Mesenchymal stem cell (in vitro differentiated cells and primary cell): ENCODE data around the gene TMEM205.

Experiments used
- DNase-seq: peaks from one replicate; pipeline ENCODE4 v3.0.0-alpha.2; 2013
- H2AFZ ChIP-seq: one replicate; pipeline ENCODE4 v1.6.1; 2013; ENCODE audit warnings: low read depth, mild to moderate bottlenecking, control low read depth, inconsistent platforms, low read length, moderate library complexity
- H2AK5ac ChIP-seq: 2 replicates; pipeline ENCODE4 v1.6.1; 2013; ENCODE audit warnings: low read length, moderate library complexity, mild to moderate bottlenecking, inconsistent platforms; ENCODE audit not compliant: severe bottlenecking
- H2BK120ac ChIP-seq: one replicate; pipeline ENCODE4 v1.6.1; 2013; ENCODE audit warnings: low read depth, mild to moderate bottlenecking, inconsistent platforms, low read length, moderate library complexity
- H2BK12ac ChIP-seq, 2 experiments: one replicate each; pipeline ENCODE4 v1.6.1; 2013; ENCODE audit warnings: inconsistent platforms in 2 of 2, low read length in 2 of 2, mild to moderate bottlenecking in 2 of 2, moderate library complexity in 2 of 2, control low read depth in 1 of 2
- H2BK15ac ChIP-seq: one replicate; pipeline ENCODE4 v1.6.1; 2013; ENCODE audit warnings: mild to moderate bottlenecking, low read depth, inconsistent platforms; ENCODE audit not compliant: poor library complexity, severe bottlenecking
- H2BK5ac ChIP-seq: 2 replicates; pipeline ENCODE4 v1.6.1; 2013; ENCODE audit warnings: low read depth, mild to moderate bottlenecking, low read length, control low read depth, inconsistent platforms; ENCODE audit not compliant: poor library complexity, severe bottlenecking
- H3K14ac ChIP-seq, 2 experiments: one replicate each; pipeline ENCODE4 v1.6.1; 2013; ENCODE audit warnings: inconsistent platforms in 2 of 2, low read length in 2 of 2, control low read depth in 1 of 2, mild to moderate bottlenecking in 1 of 2, moderate library complexity in 1 of 2
- H3K18ac ChIP-seq, 2 experiments: one replicate each; pipeline ENCODE4 v1.6.1; 2013; ENCODE audit warnings: inconsistent platforms in 2 of 2, low read length in 2 of 2, control low read depth in 1 of 2, low read depth in 1 of 2, mild to moderate bottlenecking in 1 of 2
- H3K23ac ChIP-seq, 2 experiments: one replicate each; pipeline ENCODE4 v1.6.1; 2013; ENCODE audit warnings: inconsistent platforms in 2 of 2, low read length in 2 of 2, mild to moderate bottlenecking in 2 of 2, moderate library complexity in 2 of 2, control low read depth in 1 of 2
- H3K27ac ChIP-seq: 2 replicates; pipeline ENCODE4 v1.5.1; 2013; ENCODE audit warnings: mild to moderate bottlenecking, moderate library complexity, low read length, control low read depth, inconsistent platforms; ENCODE audit not compliant: poor library complexity, severe bottlenecking
- H3K27me3 ChIP-seq, 2 experiments: 2 replicates each; pipeline versions ENCODE4 v1.6.1 to v1.7.0; 2013; ENCODE audit warnings: low read length in 2 of 2, mild to moderate bottlenecking in 2 of 2, moderate library complexity in 2 of 2, control low read depth in 1 of 2, inconsistent platforms in 1 of 2; ENCODE audit not compliant: control insufficient read depth in 1 of 2, insufficient read depth in 1 of 2
- H3K36me3 ChIP-seq, 2 experiments: 2 replicates each; pipeline versions ENCODE4 v1.6.1 to v1.7.0; 2013; ENCODE audit warnings: low read length in 2 of 2, control low read depth in 1 of 2, inconsistent platforms in 1 of 2, low read depth in 1 of 2, mild to moderate bottlenecking in 1 of 2; ENCODE audit not compliant: insufficient read depth in 2 of 2, control insufficient read depth in 1 of 2
- H3K4ac ChIP-seq, 2 experiments: one replicate each; pipeline ENCODE4 v1.6.1; 2013; ENCODE audit warnings: inconsistent platforms in 2 of 2, low read length in 2 of 2, mild to moderate bottlenecking in 2 of 2, moderate library complexity in 2 of 2, control low read depth in 1 of 2, low read depth in 1 of 2
- H3K4me1 ChIP-seq: 2 replicates; pipeline ENCODE4 v1.6.1; 2013; ENCODE audit warnings: low read depth, low read length, control low read depth; ENCODE audit not compliant: control insufficient read depth, insufficient read depth
- H3K4me2 ChIP-seq: 2 replicates; pipeline ENCODE4 v1.6.1; 2013; ENCODE audit warnings: low read length, mild to moderate bottlenecking, inconsistent platforms; ENCODE audit not compliant: poor library complexity, severe bottlenecking
- H3K4me3 ChIP-seq, 2 experiments: 2 replicates each; pipeline versions ENCODE4 v1.5.1 to v1.7.0; 2013; ENCODE audit warnings: low read length in 2 of 2, mild to moderate bottlenecking in 2 of 2, control low read depth in 1 of 2, low read depth in 1 of 2; ENCODE audit not compliant: insufficient read depth in 1 of 2
- H3K79me1 ChIP-seq: replicated peaks from 2 replicates; pipeline ENCODE4 v1.6.1; 2013; ENCODE audit warnings: mild to moderate bottlenecking, control low read depth, low read length, inconsistent platforms; ENCODE audit not compliant: poor library complexity, severe bottlenecking
- H3K9ac ChIP-seq: 2 replicates; pipeline ENCODE4 v1.7.0; 2013; ENCODE audit warnings: mild to moderate bottlenecking, low read length, moderate library complexity
- H3K9me3 ChIP-seq: 2 replicates; pipeline ENCODE4 v1.7.0; 2013; ENCODE audit warnings: mild to moderate bottlenecking, low read length; ENCODE audit not compliant: control insufficient read depth
- H4K8ac ChIP-seq: one replicate; pipeline ENCODE4 v1.6.1; 2013; ENCODE audit warnings: inconsistent platforms, mild to moderate bottlenecking, low read length, moderate library complexity
- H4K91ac ChIP-seq: one replicate; pipeline ENCODE4 v1.6.1; 2013; ENCODE audit warnings: mild to moderate bottlenecking, low read length, inconsistent platforms
- WGBS: methylation state at CpG from one replicate; pipeline ENCODE4 v1.1.7; 2013; ENCODE audit warnings: mixed read lengths; 5-methylcytosine and 5-hydroxymethylcytosine counted together

The TMEM205 gene

GRCh38 chr19:11296264-11296663 lies 49.8 kb downstream of the TMEM205 start:
- Histone ChIP-seq H4K8ac (no peak overlapping the region), H3K9me3 (no peaks in the 10 kb centered on the region), H3K23ac (no peak overlapping the region), H2BK12ac (peak overlapping the region in 1 of 2 experiments; percentile 29), H3K18ac (no peak overlapping the region), H2BK120ac (no peak overlapping the region), H3K79me1 (no peaks in the 10 kb centered on the region), H3K4me3 (no peak overlapping the region), H3K14ac (no peak overlapping the region), H2BK5ac (no peak overlapping the region), H3K4ac (no peak overlapping the region), H3K4me2 (no peak overlapping the region), H3K27me3 (peaks cover 14 to 17% of the 10 kb centered on the region in 2 experiments), H2AK5ac (no peak overlapping the region), H3K27ac (no peak overlapping the region), H2AFZ (no peak overlapping the region), H3K36me3 (no peaks in the 10 kb centered on the region), H3K4me1 (peaks cover 2% of the 10 kb centered on the region), H3K9ac (no peak overlapping the region), H4K91ac (no peak overlapping the region), H2BK15ac (no peak overlapping the region)
- DNase-seq: no peak
- 67% methylated on average over 7 of the region's 7 CpGs for WGBS

DNA sequence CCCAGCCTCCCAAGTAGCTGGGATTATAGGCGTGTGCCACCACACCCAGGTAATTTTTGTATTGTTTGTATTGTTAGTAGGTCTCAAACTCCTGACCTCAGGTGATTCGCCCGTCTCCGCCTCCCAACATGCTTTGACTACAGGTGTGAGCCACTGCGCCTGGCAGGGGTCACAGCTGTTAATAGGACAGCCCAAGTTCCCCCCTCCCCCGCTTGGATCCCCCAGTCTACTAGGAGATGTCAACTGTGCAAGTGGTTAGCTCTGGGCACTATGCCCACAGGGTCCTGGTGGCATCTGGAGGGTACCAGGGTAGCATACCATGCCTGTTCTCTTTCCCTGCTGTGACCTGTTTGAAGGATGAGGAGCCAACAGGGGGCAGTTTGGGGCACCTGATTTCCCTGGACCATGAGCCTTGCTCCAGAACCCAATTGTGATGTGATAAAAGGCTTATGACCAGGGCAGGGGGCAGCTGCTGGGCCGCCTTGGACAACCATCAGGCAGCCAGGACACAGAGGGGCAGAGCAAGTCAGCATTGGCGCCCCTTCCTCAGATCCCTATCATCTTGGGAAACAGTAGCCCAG lies 50.3 kb downstream of the TMEM205 start, which contains the start of gene TSPAN16:
TSS of gene TSPAN16 (plus strand) at position 496 of the 581 bp plus-strand sequence. CDS start 138 bp downstream, outside the sequence.
- Histone ChIP-seq H3K23ac (no peak within 1 kb of the TSS), H3K36me3 (no peaks in the 10 kb centered on the region), H4K8ac (no peak within 1 kb of the TSS), H3K4me3 (no peak within 1 kb of the TSS), H2BK12ac (peak within 1 kb of the TSS; percentile 29 to 67), H3K14ac (no peak within 1 kb of the TSS), H3K79me1 (no peaks in the 10 kb centered on the region), H2BK120ac (no peak within 1 kb of the TSS), H3K4me1 (peaks cover 2% of the 10 kb centered on the region), H3K9me3 (no peaks in the 10 kb centered on the region), H3K4me2 (no peak within 1 kb of the TSS), H2AFZ (no peak within 1 kb of the TSS), H3K4ac (no peak within 1 kb of the TSS), H4K91ac (no peak within 1 kb of the TSS), H2BK15ac (no peak within 1 kb of the TSS), H3K27ac (no peak within 1 kb of the TSS), H3K27me3 (peaks cover 9 to 12% of the 10 kb centered on the region in 2 experiments), H3K9ac (no peak within 1 kb of the TSS), H2BK5ac (no peak within 1 kb of the TSS), H2AK5ac (no peak within 1 kb of the TSS), H3K18ac (peak within 1 kb of the TSS in 1 of 2 experiments; percentile 55)
- WGBS: 90% methylated on average over 7 of the region's 8 CpGs
- no peak for DNase-seq

- Histone ChIP-seq H2AK5ac (no peak overlapping the region), H3K9ac (no peak overlapping the region), H3K4ac (no peak overlapping the region), H3K9me3 (no peaks in the 10 kb centered on the region), H3K4me2 (no peak overlapping the region), H2BK120ac (no peak overlapping the region), H3K4me3 (no peak overlapping the region), H2BK12ac (peak overlapping the region in 1 of 2 experiments; percentile 67), H3K27me3 (peaks cover 3 to 7% of the 10 kb centered on the region in 2 experiments), H3K14ac (no peak overlapping the region), H3K4me1 (peaks cover 2% of the 10 kb centered on the region), H4K8ac (no peak overlapping the region), H4K91ac (no peak overlapping the region), H3K18ac (no peak overlapping the region), H3K36me3 (no peaks in the 10 kb centered on the region), H2AFZ (no peak overlapping the region), H2BK5ac (no peak overlapping the region), H3K79me1 (no peaks in the 10 kb centered on the region), H2BK15ac (no peak overlapping the region), H3K27ac (no peak overlapping the region), H3K23ac (no peak overlapping the region)
- 93% methylated on average over 4 of the region's 4 CpGs for WGBS
- DNase-seq: no peak
These were observed 50.9 kb downstream of the TMEM205 start for GRCh38 chr19:11295180-11295579.

DNA sequence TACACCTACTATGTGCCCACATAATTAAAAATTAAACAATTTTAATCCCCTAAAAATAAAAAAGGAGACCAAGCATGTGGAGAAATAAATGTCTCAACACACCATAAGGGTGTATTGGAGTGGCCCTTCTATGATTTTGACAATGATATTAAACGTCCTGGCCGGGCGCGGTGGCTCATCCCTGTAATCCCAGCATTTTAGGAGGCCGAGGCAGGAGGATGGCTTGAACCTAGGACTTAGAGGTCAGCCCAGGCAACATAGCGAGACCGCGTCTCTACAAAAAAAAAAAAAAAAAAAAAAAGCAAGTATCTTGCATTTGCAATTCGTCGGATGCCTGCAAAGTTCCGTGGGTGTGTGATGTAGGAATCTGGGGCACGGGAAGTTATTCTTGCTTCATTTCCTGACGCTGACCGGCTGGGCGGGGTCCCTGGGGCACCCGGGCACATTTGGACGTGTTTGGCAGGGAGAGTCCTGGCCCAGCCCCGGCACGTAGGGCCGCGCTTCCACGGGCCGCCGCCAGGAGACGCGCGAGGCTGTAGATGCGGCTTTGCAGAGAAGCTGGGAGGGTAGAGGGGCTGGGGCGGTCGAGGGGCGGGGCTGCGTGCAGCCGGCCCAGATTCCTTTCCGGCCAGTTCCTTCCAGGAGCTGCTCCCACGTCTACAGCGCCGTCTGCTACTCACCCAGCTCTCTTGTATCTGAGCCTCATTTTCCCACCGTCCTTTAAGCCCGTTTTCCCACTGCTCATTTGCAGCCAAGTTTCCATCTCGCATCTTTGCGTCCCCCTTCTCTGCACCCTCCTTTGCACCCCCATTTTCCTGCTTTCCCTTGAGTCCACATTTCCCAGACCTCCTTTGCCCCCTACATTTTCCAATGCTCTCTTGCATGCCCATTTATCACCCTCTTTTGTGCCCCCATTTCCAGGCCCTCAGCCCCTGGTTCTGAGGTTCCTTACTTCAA lies 52.4 kb downstream of the TMEM205 start:
- Histone ChIP-seq H4K91ac (peak overlapping the region; percentile 93), H3K18ac (peak overlapping the region; percentile 55 to 96), H3K79me1 (no peaks in the 10 kb centered on the region), H3K4me2 (peak overlapping the region; percentile 74), H3K36me3 (no peaks in the 10 kb centered on the region), H4K8ac (peak overlapping the region; percentile 98), H3K4me3 (peak overlapping the region in 1 of 2 experiments; percentile 61), H2BK120ac (no peak overlapping the region), H3K27me3 (peaks cover 0 to 5% of the 10 kb centered on the region in 2 experiments), H2AK5ac (no peak overlapping the region), H2BK15ac (peak overlapping the region; percentile 88), H2BK12ac (no peak overlapping the region), H3K23ac (no peak overlapping the region), H3K14ac (no peak overlapping the region), H3K9ac (peak overlapping the region; percentile 74), H2AFZ (peak overlapping the region; percentile 11), H3K9me3 (no peaks in the 10 kb centered on the region), H2BK5ac (no peak overlapping the region), H3K27ac (no peak overlapping the region), H3K4me1 (peaks cover 2% of the 10 kb centered on the region), H3K4ac (peak overlapping the region; percentile 84 to 94)
- peak; percentile 91 for DNase-seq
- 21% methylated on average over 34 of the region's 41 CpGs for WGBS
